Panc1 (cell line): ENCODE measurements around the gene COL4A1. TPM values are rescaled to one million over a fixed set of nuclear protein-coding genes. Genes with fewer than 3 reads are reported as not detected.

ENCODE experiments used
- ATAC-seq: fragments of 200-7000 bp; cut with Tn5 transposase; 2 replicates; pipeline ENCODE4 v1.9.1; 2020; ENCODE audit warnings: mild to moderate bottlenecking, moderate library complexity
- BruUV-seq: library from RNA; stranded (reverse); fragments of 400-500 nt; replicated peaks from 2 replicates; lab custom pipeline; 2021; lab: Mats Ljungman, UMichigan
- CTCF ChIA-PET: fragments of 300-600 bp; sonication (Branson Sonifier 250); formaldehyde crosslinking; loops from one replicate; lab custom pipeline; 2022; ENCODE audit warnings: antibody characterized with exemption; lab: Charles Lee
- POLR2A ChIA-PET: fragments of 300-600 bp; sonication (Branson Sonifier 250); formaldehyde crosslinking; loops from one replicate; lab custom pipeline; 2022; ENCODE audit warnings: antibody characterized with exemption; lab: Charles Lee
- DNase-seq: peaks from one replicate; pipeline ENCODE4 v3.0.0-alpha.2; 2010; ENCODE audit warnings: low read depth, low spot score
- H3K27ac ChIP-seq: 2 replicates; pipeline ENCODE4 v1.5.1; 2011; ENCODE audit warnings: mild to moderate bottlenecking, low read length, inconsistent platforms
- H3K27me3 ChIP-seq: fragments of 200-500 bp; sonication (Bioruptor generic); 2 replicates; pipeline ENCODE4 v1.6.0; 2014; ENCODE audit warnings: low read length, inconsistent platforms; ENCODE audit not compliant: control insufficient read depth, insufficient read depth
- H3K36me3 ChIP-seq: fragments of 200-500 bp; sonication (Bioruptor generic); 2 replicates; pipeline ENCODE4 v1.5.1; 2014; ENCODE audit warnings: inconsistent platforms, mild to moderate bottlenecking, low read length, moderate library complexity; ENCODE audit not compliant: control insufficient read depth, insufficient read depth
- H3K4me1 ChIP-seq: 2 replicates; pipeline ENCODE4 v1.5.1; 2011; ENCODE audit warnings: inconsistent platforms, mild to moderate bottlenecking, low read length, moderate library complexity; ENCODE audit not compliant: control insufficient read depth, insufficient read depth
- H3K4me3 ChIP-seq, 2 experiments: 2 replicates each; pipeline ENCODE4 v1.5.1; 2011 to 2012; ENCODE audit warnings: low read depth in 2 of 2, low read length in 2 of 2, mild to moderate bottlenecking in 2 of 2, inconsistent platforms in 1 of 2, moderate library complexity in 1 of 2
- H3K9me3 ChIP-seq: fragments of 200-500 bp; sonication (Bioruptor generic); 2 replicates; pipeline ENCODE4 v1.5.1; 2014; ENCODE audit warnings: low read depth, mild to moderate bottlenecking, inconsistent platforms, low read length, moderate library complexity; ENCODE audit not compliant: control insufficient read depth, insufficient read depth
- POLR2AphosphoS5 ChIP-seq: IDR thresholded peaks from 2 replicates; pipeline ENCODE4 v1.6.1; 2012; ENCODE audit warnings: mild to moderate bottlenecking, low read depth, low read length, moderate library complexity
- SIN3A ChIP-seq: IDR thresholded peaks from 2 replicates; pipeline ENCODE4 v1.6.1; 2012; ENCODE audit warnings: low read depth, mild to moderate bottlenecking, low read length, moderate library complexity, borderline replicate concordance; ENCODE audit not compliant: insufficient read depth
- TCF7L2 ChIP-seq: IDR thresholded peaks from 2 replicates; pipeline ENCODE4 v1.6.1; 2011; ENCODE audit warnings: mild to moderate bottlenecking, low read depth, low read length, inconsistent platforms
- in situ Hi-C: cut with HindIII; loops from 2 replicates; pipeline ENCODE4 v1.10.0; 2016; ENCODE audit warnings: low sequenced_read_pairs, low pct_unique_long_range_greater_than_20kb
- intact Hi-C: fragments of 100-400 bp; cut with micrococcal nuclease; formaldehyde crosslinking; loops from one replicate; pipeline ENCODE4 v1.10.0; 2022; ENCODE audit not compliant: unreplicated experiment
- total RNA-seq: library from RNA; stranded (reverse); gene quantifications from one replicate; pipeline ENCODE4 v1.2.1, GENCODE V29; 2021; ENCODE audit not compliant: unreplicated experiment
- TF ChIP-seq, protein P1 (sequence below), 2 experiments: IDR thresholded peaks; 2 replicates each; pipeline ENCODE4 v1.6.1; 2011 to 2012; ENCODE audit warnings: low read depth in 2 of 2, control low read depth in 1 of 2, low read length in 1 of 2, mild to moderate bottlenecking in 1 of 2, moderate library complexity in 1 of 2; ENCODE audit not compliant: insufficient read depth in 1 of 2
- TF ChIP-seq, protein P2 (sequence below): fragments of 450-650 bp; IDR thresholded peaks from 2 replicates; pipeline ENCODE4 v1.5.1; 2017; ENCODE audit warnings: mild to moderate bottlenecking

Gene COL4A1
- total RNA-seq, 1 experiment from 2014 or later, result 1.1 TPM

DNA sequence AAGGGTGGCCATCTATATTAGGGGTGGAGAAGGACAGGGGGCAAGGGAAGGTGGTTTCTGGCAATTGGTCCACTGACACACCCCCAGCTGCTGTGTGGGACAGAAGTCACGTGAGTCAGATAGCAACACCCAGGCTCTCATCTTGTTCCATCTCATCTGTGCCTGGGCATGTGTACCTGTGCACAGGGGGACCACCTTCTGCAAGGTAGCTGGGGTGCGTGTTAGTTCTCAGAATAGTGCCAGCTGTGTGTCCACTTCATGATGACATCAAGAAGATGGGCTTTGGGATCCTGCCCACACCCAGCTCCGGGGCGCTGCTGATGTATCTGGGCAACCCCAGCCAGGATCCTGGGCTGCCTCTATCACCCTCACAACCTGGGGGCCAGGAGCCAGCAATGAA, 38.7 kb upstream of the COL4A1 start:
- H3K27ac ChIP-seq, result no peak overlapping the region
- no peak overlapping the region for H3K4me3 ChIP-seq
- TF ChIP-seq, protein P1, sequence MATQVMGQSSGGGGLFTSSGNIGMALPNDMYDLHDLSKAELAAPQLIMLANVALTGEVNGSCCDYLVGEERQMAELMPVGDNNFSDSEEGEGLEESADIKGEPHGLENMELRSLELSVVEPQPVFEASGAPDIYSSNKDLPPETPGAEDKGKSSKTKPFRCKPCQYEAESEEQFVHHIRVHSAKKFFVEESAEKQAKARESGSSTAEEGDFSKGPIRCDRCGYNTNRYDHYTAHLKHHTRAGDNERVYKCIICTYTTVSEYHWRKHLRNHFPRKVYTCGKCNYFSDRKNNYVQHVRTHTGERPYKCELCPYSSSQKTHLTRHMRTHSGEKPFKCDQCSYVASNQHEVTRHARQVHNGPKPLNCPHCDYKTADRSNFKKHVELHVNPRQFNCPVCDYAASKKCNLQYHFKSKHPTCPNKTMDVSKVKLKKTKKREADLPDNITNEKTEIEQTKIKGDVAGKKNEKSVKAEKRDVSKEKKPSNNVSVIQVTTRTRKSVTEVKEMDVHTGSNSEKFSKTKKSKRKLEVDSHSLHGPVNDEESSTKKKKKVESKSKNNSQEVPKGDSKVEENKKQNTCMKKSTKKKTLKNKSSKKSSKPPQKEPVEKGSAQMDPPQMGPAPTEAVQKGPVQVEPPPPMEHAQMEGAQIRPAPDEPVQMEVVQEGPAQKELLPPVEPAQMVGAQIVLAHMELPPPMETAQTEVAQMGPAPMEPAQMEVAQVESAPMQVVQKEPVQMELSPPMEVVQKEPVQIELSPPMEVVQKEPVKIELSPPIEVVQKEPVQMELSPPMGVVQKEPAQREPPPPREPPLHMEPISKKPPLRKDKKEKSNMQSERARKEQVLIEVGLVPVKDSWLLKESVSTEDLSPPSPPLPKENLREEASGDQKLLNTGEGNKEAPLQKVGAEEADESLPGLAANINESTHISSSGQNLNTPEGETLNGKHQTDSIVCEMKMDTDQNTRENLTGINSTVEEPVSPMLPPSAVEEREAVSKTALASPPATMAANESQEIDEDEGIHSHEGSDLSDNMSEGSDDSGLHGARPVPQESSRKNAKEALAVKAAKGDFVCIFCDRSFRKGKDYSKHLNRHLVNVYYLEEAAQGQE (IDR thresholded peaks at IDR 0.05; ENCODE audit: insufficient read depth in 1 of 2, low read depth in 2 of 2, low read length in 1 of 2), result no peak
- TF ChIP-seq POLR2AphosphoS5, result no peak
- TF ChIP-seq, protein P2, sequence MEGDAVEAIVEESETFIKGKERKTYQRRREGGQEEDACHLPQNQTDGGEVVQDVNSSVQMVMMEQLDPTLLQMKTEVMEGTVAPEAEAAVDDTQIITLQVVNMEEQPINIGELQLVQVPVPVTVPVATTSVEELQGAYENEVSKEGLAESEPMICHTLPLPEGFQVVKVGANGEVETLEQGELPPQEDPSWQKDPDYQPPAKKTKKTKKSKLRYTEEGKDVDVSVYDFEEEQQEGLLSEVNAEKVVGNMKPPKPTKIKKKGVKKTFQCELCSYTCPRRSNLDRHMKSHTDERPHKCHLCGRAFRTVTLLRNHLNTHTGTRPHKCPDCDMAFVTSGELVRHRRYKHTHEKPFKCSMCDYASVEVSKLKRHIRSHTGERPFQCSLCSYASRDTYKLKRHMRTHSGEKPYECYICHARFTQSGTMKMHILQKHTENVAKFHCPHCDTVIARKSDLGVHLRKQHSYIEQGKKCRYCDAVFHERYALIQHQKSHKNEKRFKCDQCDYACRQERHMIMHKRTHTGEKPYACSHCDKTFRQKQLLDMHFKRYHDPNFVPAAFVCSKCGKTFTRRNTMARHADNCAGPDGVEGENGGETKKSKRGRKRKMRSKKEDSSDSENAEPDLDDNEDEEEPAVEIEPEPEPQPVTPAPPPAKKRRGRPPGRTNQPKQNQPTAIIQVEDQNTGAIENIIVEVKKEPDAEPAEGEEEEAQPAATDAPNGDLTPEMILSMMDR, result no peak
- TF ChIP-seq SIN3A, result no peak
- no peak for TF ChIP-seq TCF7L2
- DNase-seq, result no peak
- H3K4me1 ChIP-seq, result no peaks in the 10 kb centered on the region
- H3K36me3 ChIP-seq, result no peaks in the 10 kb centered on the region
- CTCF ChIA-PET, result no interaction called here
- intact Hi-C loops (no loop called here), in situ Hi-C loops (no loop called here)
- BruUV-seq, result no TSS peak
- H3K27me3 ChIP-seq, result no peaks in the 10 kb centered on the region; the same call in 1 of the 2 replicates
- ATAC-seq, result no peak
- H3K9me3 ChIP-seq, result no peaks in the 10 kb centered on the region
- POLR2A ChIA-PET, result no interaction called here

GRCh38 chr13:110345266-110345665, 38.3 kb upstream of the COL4A1 start:
- Histone ChIP-seq H3K36me3 (no peaks in the 10 kb centered on the region), H3K4me3 (no peak overlapping the region), H3K27ac (no peak overlapping the region), H3K27me3 (no peaks in the 10 kb centered on the region; the same call in 1 of the 2 replicates), H3K4me1 (no peaks in the 10 kb centered on the region), H3K9me3 (no peaks in the 10 kb centered on the region)
- TF ChIP-seq, protein P1 (IDR thresholded peaks at IDR 0.05; ENCODE audit: insufficient read depth in 1 of 2, low read depth in 2 of 2, low read length in 1 of 2), result no peak
- TF ChIP-seq SIN3A (no peak), POLR2AphosphoS5 (no peak), TCF7L2 (no peak)
- TF ChIP-seq, protein P2, result no peak
- in situ Hi-C loops (no loop called here), intact Hi-C loops (no loop called here)
- ATAC-seq (no peak), DNase-seq (no peak)
- ChIA-PET CTCF (no interaction called here), POLR2A (no interaction called here)
- no TSS peak for BruUV-seq
